ENCODE results near the gene BAG2. TPM values are rescaled to one million over a fixed set of nuclear protein-coding genes. Genes with fewer than 3 reads are reported as not detected.

The BAG2 gene
- total RNA-seq, 2 donors from 2014 or later: 15.7 to 19.6 TPM

- DNase-seq (ENCODE audit: low spot score): no peak
- no peak overlapping the region for H3K27ac ChIP-seq
Observed at GRCh38 chr6:57201718-57202117, 29.6 kb downstream of the BAG2 start.

GRCh38 chr6:57205550-57206328, 33.6 kb downstream of the BAG2 start:
- Histone ChIP-seq H3K4me1 (ENCODE audit: control insufficient read depth in 1 of 2, low read depth in 2 of 2) (peaks cover 9 to 12% of the 10 kb centered on the region in 2 donors), H3K27ac (no peak overlapping the region), H3K27me3 (replicated peaks; ENCODE audit: insufficient read depth) (no peaks in the 10 kb centered on the region), H3K4me3 (no peak overlapping the region), H3K36me3 (no peaks in the 10 kb centered on the region), H3K9me3 (no peaks in the 10 kb centered on the region)
- DNase-seq (ENCODE audit: low spot score) (no peak), ATAC-seq (ENCODE audit: insufficient number of reproducible peaks, low FRiP score, low read depth) (no peak)
- TF ChIP-seq CTCF (IDR thresholded peaks at IDR 0.05): no peak

More at GRCh38 chr6:57201718-57202117, 29.6 kb downstream of the BAG2 start:
- H3K4me1 ChIP-seq (ENCODE audit: control insufficient read depth in 1 of 2, low read depth in 2 of 2): peaks cover 13 to 18% of the 10 kb centered on the region in 2 donors
- H3K9me3 ChIP-seq: no peaks in the 10 kb centered on the region
- no peak for ATAC-seq (ENCODE audit: insufficient number of reproducible peaks, low FRiP score, low read depth)
- no peaks in the 10 kb centered on the region for H3K27me3 ChIP-seq (replicated peaks; ENCODE audit: insufficient read depth)
- H3K36me3 ChIP-seq: no peaks in the 10 kb centered on the region
- no peak for TF ChIP-seq CTCF (IDR thresholded peaks at IDR 0.05)
- H3K4me3 ChIP-seq: no peak overlapping the region

- no peak overlapping the region for H3K27ac ChIP-seq
- ATAC-seq (ENCODE audit: insufficient number of reproducible peaks, low FRiP score, low read depth) (no peak), DNase-seq (ENCODE audit: low spot score) (no peak)
- no peaks in the 10 kb centered on the region for H3K27me3 ChIP-seq (replicated peaks; ENCODE audit: insufficient read depth)
- H3K36me3 ChIP-seq: no peaks in the 10 kb centered on the region
- no peaks in the 10 kb centered on the region for H3K9me3 ChIP-seq
- no peak for TF ChIP-seq CTCF (IDR thresholded peaks at IDR 0.05)
- H3K4me1 ChIP-seq (ENCODE audit: control insufficient read depth in 1 of 2, low read depth in 2 of 2): peaks cover 9 to 16% of the 10 kb centered on the region in 2 donors
- no peak overlapping the region for H3K4me3 ChIP-seq
Observed at GRCh38 chr6:57207141-57207540, 35.0 kb downstream of the BAG2 start.

- Histone ChIP-seq H3K4me1 (ENCODE audit: control insufficient read depth in 1 of 2, low read depth in 2 of 2) (peaks cover 9 to 19% of the 10 kb centered on the region in 2 donors), H3K9me3 (no peaks in the 10 kb centered on the region), H3K27ac (no peak overlapping the region), H3K36me3 (no peaks in the 10 kb centered on the region), H3K4me3 (no peak overlapping the region), H3K27me3 (replicated peaks; ENCODE audit: insufficient read depth) (no peaks in the 10 kb centered on the region)
- no peak for DNase-seq (ENCODE audit: low spot score)
- ATAC-seq (ENCODE audit: insufficient number of reproducible peaks, low FRiP score, low read depth): no peak
- TF ChIP-seq CTCF (IDR thresholded peaks at IDR 0.05): no peak
Observed at GRCh38 chr6:57207872-57208271, 35.7 kb downstream of the BAG2 start.

- DNase-seq (ENCODE audit: low spot score): no peak
- no peak for ATAC-seq (ENCODE audit: insufficient number of reproducible peaks, low FRiP score, low read depth)
- Histone ChIP-seq H3K9me3 (no peaks in the 10 kb centered on the region), H3K4me3 (no peak overlapping the region), H3K4me1 (ENCODE audit: control insufficient read depth in 1 of 2, low read depth in 2 of 2) (peaks cover 9 to 22% of the 10 kb centered on the region in 2 donors), H3K27me3 (replicated peaks; ENCODE audit: insufficient read depth) (no peaks in the 10 kb centered on the region), H3K36me3 (no peaks in the 10 kb centered on the region), H3K27ac (no peak overlapping the region)
- TF ChIP-seq CTCF (IDR thresholded peaks at IDR 0.05): no peak
Observed at GRCh38 chr6:57209030-57209429, 36.9 kb downstream of the BAG2 start.
